Activated T-cell treated with anti-CD3 and anti-CD28 coated beads, Interleukin-2, amount 50 U/mL, for 4 hours (primary cell): ENCODE results near the gene PRPF39. TPM values are rescaled to one million over a fixed set of nuclear protein-coding genes. Genes with fewer than 3 reads are reported as not detected.

ENCODE experiments used
- ATAC-seq, 2 donors: fragments of 200-7000 bp; cut with Tn5 transposase; one replicate each; pipeline ENCODE4 v1.10.0; 2021
- DNase-seq: peaks from one replicate; pipeline ENCODE4 v3.0.0-alpha.2; 2020
- H3K27me3 Mint-ChIP-seq: one replicate; pipeline ENCODE4 v1.8.0; 2021; ENCODE audit warnings: low read depth, mixed read lengths
- H3K36me3 Mint-ChIP-seq: one replicate; pipeline ENCODE4 v1.8.0; 2022; ENCODE audit warnings: mixed read lengths; ENCODE audit not compliant: insufficient read depth
- H3K4me1 Mint-ChIP-seq: one replicate; pipeline ENCODE4 v1.8.0; 2021; ENCODE audit warnings: low read depth, mixed read lengths
- H3K4me3 Mint-ChIP-seq: one replicate; pipeline ENCODE4 v1.8.0; 2021; ENCODE audit warnings: mild to moderate bottlenecking, moderate library complexity, mixed read lengths
- H3K9me3 Mint-ChIP-seq: one replicate; pipeline ENCODE4 v1.8.0; 2021; ENCODE audit warnings: mixed read lengths
- total RNA-seq, 3 donors: library from RNA; stranded (reverse); gene quantifications; one replicate each; pipeline ENCODE4 v1.2.1, GENCODE V29; 2021

PRPF39 gene
- total RNA-seq, 3 donors from 2014 or later, result 32.7 to 44.7 (median 36.4) TPM

- DNase-seq, result no peak
- H3K36me3 Mint-ChIP-seq, result peaks cover 50% of the 10 kb centered on the region
- no peak overlapping the region for H3K4me3 Mint-ChIP-seq
Measured at GRCh38 chr14:45096218-45096617, 12.3 kb downstream of the PRPF39 start.

GRCh38 chr14:45103806-45104205 lies 19.9 kb downstream of the PRPF39 start:
- ATAC-seq (no peak), DNase-seq (no peak)
- H3K4me1 Mint-ChIP-seq, result peaks cover 3% of the 10 kb centered on the region
- peaks cover 40% of the 10 kb centered on the region for H3K36me3 Mint-ChIP-seq
- H3K27me3 Mint-ChIP-seq, result no peaks in the 10 kb centered on the region
- H3K9me3 Mint-ChIP-seq, result no peaks in the 10 kb centered on the region
- H3K4me3 Mint-ChIP-seq, result no peak overlapping the region

More at GRCh38 chr14:45096218-45096617, 12.3 kb downstream of the PRPF39 start:
- Mint-ChIP-seq H3K27me3 (no peaks in the 10 kb centered on the region), H3K4me1 (peaks cover 29% of the 10 kb centered on the region), H3K9me3 (no peaks in the 10 kb centered on the region)
- ATAC-seq, result no peak

- no peaks in the 10 kb centered on the region for H3K9me3 Mint-ChIP-seq
- no peak for DNase-seq
- H3K27me3 Mint-ChIP-seq, result no peaks in the 10 kb centered on the region
- peaks cover 36% of the 10 kb centered on the region for H3K36me3 Mint-ChIP-seq
- no peaks in the 10 kb centered on the region for H3K4me1 Mint-ChIP-seq
- H3K4me3 Mint-ChIP-seq, result no peak overlapping the region
- ATAC-seq, result no peak
Measured at GRCh38 chr14:45104561-45104960, 20.6 kb downstream of the PRPF39 start.

- Mint-ChIP-seq H3K27me3 (no peaks in the 10 kb centered on the region), H3K36me3 (peaks cover 32% of the 10 kb centered on the region), H3K4me1 (peaks cover 19% of the 10 kb centered on the region), H3K4me3 (peak overlapping the region; percentile 17), H3K9me3 (no peaks in the 10 kb centered on the region)
- DNase-seq (no peak), ATAC-seq (peak in 1 of 2 donors; percentile 20)
Measured at GRCh38 chr14:45112896-45113781, 29.2 kb downstream of the PRPF39 start.

GRCh38 chr14:45114327-45114726 lies 30.4 kb downstream of the PRPF39 start:
- DNase-seq (no peak), ATAC-seq (peak; percentile 91 to 95)
- Mint-ChIP-seq H3K9me3 (no peaks in the 10 kb centered on the region), H3K27me3 (no peaks in the 10 kb centered on the region), H3K4me1 (peaks cover 19% of the 10 kb centered on the region), H3K4me3 (no peak overlapping the region), H3K36me3 (peaks cover 28% of the 10 kb centered on the region)

GRCh38 chr14:45118594-45118993 lies 34.7 kb downstream of the PRPF39 start:
- Mint-ChIP-seq H3K36me3 (peaks cover 27% of the 10 kb centered on the region), H3K9me3 (no peaks in the 10 kb centered on the region), H3K4me3 (no peak overlapping the region), H3K27me3 (no peaks in the 10 kb centered on the region), H3K4me1 (peaks cover 11% of the 10 kb centered on the region)
- DNase-seq, result no peak
- no peak for ATAC-seq

- no peaks in the 10 kb centered on the region for H3K9me3 Mint-ChIP-seq
- peaks cover 4% of the 10 kb centered on the region for H3K4me1 Mint-ChIP-seq
- H3K27me3 Mint-ChIP-seq, result no peaks in the 10 kb centered on the region
- H3K36me3 Mint-ChIP-seq, result peaks cover 31% of the 10 kb centered on the region
- ATAC-seq (no peak), DNase-seq (no peak)
- no peak overlapping the region for H3K4me3 Mint-ChIP-seq
Measured at GRCh38 chr14:45120096-45120495, 36.2 kb downstream of the PRPF39 start.

- H3K9me3 Mint-ChIP-seq, result no peaks in the 10 kb centered on the region
- no peak for ATAC-seq
Measured at GRCh38 chr14:45123271-45123670, 39.4 kb downstream of the PRPF39 start.

GRCh38 chr14:45125754-45126153 lies 41.8 kb downstream of the PRPF39 start:
- peaks cover 25% of the 10 kb centered on the region for H3K36me3 Mint-ChIP-seq

More at GRCh38 chr14:45123271-45123670, 39.4 kb downstream of the PRPF39 start:
- peaks cover 31% of the 10 kb centered on the region for H3K36me3 Mint-ChIP-seq
- H3K4me1 Mint-ChIP-seq, result peaks cover 2% of the 10 kb centered on the region
- no peak for DNase-seq
- no peaks in the 10 kb centered on the region for H3K27me3 Mint-ChIP-seq
- H3K4me3 Mint-ChIP-seq, result no peak overlapping the region

GRCh38 chr14:45128963-45129629 lies 45.2 kb downstream of the PRPF39 start:
- Mint-ChIP-seq H3K9me3 (no peaks in the 10 kb centered on the region), H3K27me3 (no peaks in the 10 kb centered on the region), H3K4me3 (no peak overlapping the region), H3K36me3 (peaks cover 14% of the 10 kb centered on the region), H3K4me1 (peaks cover 18% of the 10 kb centered on the region)
- no peak for ATAC-seq
- DNase-seq, result no peak

More at GRCh38 chr14:45125754-45126153, 41.8 kb downstream of the PRPF39 start:
- no peaks in the 10 kb centered on the region for H3K27me3 Mint-ChIP-seq
- H3K4me3 Mint-ChIP-seq, result no peak overlapping the region
- no peaks in the 10 kb centered on the region for H3K9me3 Mint-ChIP-seq
- H3K4me1 Mint-ChIP-seq, result peaks cover 2% of the 10 kb centered on the region
- DNase-seq (no peak), ATAC-seq (no peak)

GRCh38 chr14:45133683-45134050 lies 49.8 kb downstream of the PRPF39 start:
- Mint-ChIP-seq H3K4me3 (peak overlapping the region; percentile 100), H3K9me3 (no peaks in the 10 kb centered on the region), H3K4me1 (peaks cover 31% of the 10 kb centered on the region), H3K36me3 (no peaks in the 10 kb centered on the region), H3K27me3 (no peaks in the 10 kb centered on the region)
- ATAC-seq (no peak), DNase-seq (no peak)

GRCh38 chr14:45134051-45134958 lies 50.4 kb downstream of the PRPF39 start, which contains the start of gene FKBP3:
TSS of gene FKBP3 (minus strand) at chr14:45134481. CDS start at chr14:45134456, 25 bp downstream.
- DNase-seq (peak; percentile 94), ATAC-seq (peak; percentile 93 to 94)
- H3K9me3 Mint-ChIP-seq, result no peaks in the 10 kb centered on the region
- peak within 1 kb of the TSS; percentile 100 for H3K4me3 Mint-ChIP-seq
- peaks cover 33% of the 10 kb centered on the region for H3K4me1 Mint-ChIP-seq
- no peaks in the 10 kb centered on the region for H3K27me3 Mint-ChIP-seq
- H3K36me3 Mint-ChIP-seq, result no peaks in the 10 kb centered on the region

- no peaks in the 10 kb centered on the region for H3K9me3 Mint-ChIP-seq
- no peak for ATAC-seq
- no peaks in the 10 kb centered on the region for H3K27me3 Mint-ChIP-seq
- DNase-seq, result no peak
- H3K4me1 Mint-ChIP-seq, result peaks cover 34% of the 10 kb centered on the region
- no peaks in the 10 kb centered on the region for H3K36me3 Mint-ChIP-seq
- peak overlapping the region; percentile 100 for H3K4me3 Mint-ChIP-seq
Measured at GRCh38 chr14:45135156-45135555, 51.2 kb downstream of the PRPF39 start.
